Endothelial cell of umbilical vein (primary cell): ENCODE data around the gene ITGA1. TPM values are rescaled to one million over a fixed set of nuclear protein-coding genes. Genes with fewer than 3 reads are reported as not detected.

ENCODE experiments used
- BruUV-seq: library from RNA; stranded (reverse); fragments of 400-500 nt; replicated peaks from 2 replicates; lab custom pipeline; 2021; lab: Mats Ljungman, UMichigan
- CTCF ChIA-PET: fragments of 300-600, 350-600 bp; sonication (Branson Sonifier 250); formaldehyde crosslinking; loops from one replicate; lab custom pipeline; 2021; ENCODE audit warnings: antibody characterized with exemption, inconsistent platforms; lab: Charles Lee
- POLR2A ChIA-PET: fragments of 300-600, 350-600 bp; sonication (Branson Sonifier 250); formaldehyde crosslinking; loops from one replicate; lab custom pipeline; 2021; ENCODE audit warnings: antibody characterized with exemption, inconsistent platforms; lab: Charles Lee
- DNase-seq: peaks from one replicate; pipeline ENCODE4 v3.0.0-alpha.2; 2011; ENCODE audit warnings: low read depth, low spot score
- FAIRE-seq: peaks from 2 replicates; lab custom pipeline; 2011; peaks lifted over from hg19 to GRCh38; lab: Jason Lieb, UNC
- H2AFZ ChIP-seq: 2 replicates; pipeline ENCODE4 v1.6.0; 2012; ENCODE audit warnings: low read depth, low read length, control low read depth, inconsistent platforms
- H3K27ac ChIP-seq: 2 replicates; pipeline ENCODE4 v1.5.1; 2011; ENCODE audit warnings: low read depth, mild to moderate bottlenecking, control low read depth, low read length, moderate library complexity; ENCODE audit not compliant: insufficient read depth
- H3K27me3 ChIP-seq, 2 experiments: 2 replicates each; pipeline versions ENCODE4 v1.6.0 to v1.6.1; 2011; ENCODE audit warnings: low read length in 2 of 2, mixed read lengths in 1 of 2; ENCODE audit not compliant: control insufficient read depth in 2 of 2, insufficient read depth in 2 of 2
- H3K36me3 ChIP-seq, 2 experiments: 2 replicates in 1 of 2; 3 replicates in 1 of 2; pipeline ENCODE4 v1.5.1; 2011; ENCODE audit warnings: low read length in 2 of 2, mild to moderate bottlenecking in 1 of 2, moderate library complexity in 1 of 2; ENCODE audit not compliant: control insufficient read depth in 2 of 2, insufficient read depth in 2 of 2; ENCODE audit errors: extremely low read depth in 1 of 2
- H3K4me1 ChIP-seq: 3 replicates; pipeline ENCODE4 v1.5.1; 2011; ENCODE audit warnings: mild to moderate bottlenecking, low read length; ENCODE audit not compliant: control insufficient read depth, insufficient read depth; ENCODE audit errors: extremely low read depth
- H3K4me2 ChIP-seq: 2 replicates; pipeline ENCODE4 v1.6.1; 2011; ENCODE audit warnings: low read length, control low read depth, mixed read lengths; ENCODE audit not compliant: insufficient read depth
- H3K4me3 ChIP-seq, 3 experiments: fragments of 200-600 bp in 1 of 3; sonication (generic), shearing (Covaris generic) in 1 of 3; replicated peaks in 1 of 3; 2 replicates each; pipeline ENCODE4 v1.5.1; 2011 to 2016; ENCODE audit warnings: control low read depth in 3 of 3, low read length in 3 of 3, mild to moderate bottlenecking in 2 of 3, inconsistent platforms in 1 of 3, low read depth in 1 of 3, moderate library complexity in 1 of 3; ENCODE audit not compliant: insufficient read depth in 1 of 3
- H3K79me2 ChIP-seq: 2 replicates; pipeline ENCODE4 v1.6.0; 2012; ENCODE audit warnings: low read length, inconsistent platforms; ENCODE audit not compliant: control insufficient read depth, insufficient read depth
- H3K9ac ChIP-seq: replicated peaks from 2 replicates; pipeline ENCODE3; 2011; ENCODE audit warnings: low read length, control low read depth; ENCODE audit not compliant: insufficient read depth; ENCODE audit errors: extremely low read depth
- H3K9me1 ChIP-seq: replicated peaks from 3 replicates; pipeline ENCODE4 v1.6.0; 2011; ENCODE audit warnings: mild to moderate bottlenecking, low read length; ENCODE audit not compliant: control insufficient read depth, insufficient read depth; ENCODE audit errors: extremely low read depth
- H3K9me3 ChIP-seq: replicated peaks from 2 replicates; pipeline ENCODE4 v1.5.1; 2012; ENCODE audit warnings: low read length, inconsistent platforms; ENCODE audit not compliant: control insufficient read depth, insufficient read depth
- H4K20me1 ChIP-seq: replicated peaks from 2 replicates; pipeline ENCODE3; 2011; ENCODE audit warnings: mild to moderate bottlenecking, low read length; ENCODE audit not compliant: control insufficient read depth, insufficient read depth; ENCODE audit errors: extremely low read depth
- CTCF ChIP-seq, 2 donors: IDR thresholded peaks; 1 replicate in 1 of 2; 2 replicates in 1 of 2; pipeline ENCODE4 v1.5.1; 2011; ENCODE audit warnings: low read length in 2 of 2, mild to moderate bottlenecking in 2 of 2, moderate library complexity in 2 of 2, control low read depth in 1 of 2, inconsistent platforms in 1 of 2, low read depth in 1 of 2; ENCODE audit not compliant: insufficient read depth in 1 of 2; ENCODE audit errors: extremely low read depth in 1 of 2
- EZH2 ChIP-seq: IDR thresholded peaks from 2 replicates; pipeline ENCODE4 v1.6.1; 2012; ENCODE audit warnings: borderline replicate concordance, low read depth, mild to moderate bottlenecking, moderate library complexity, low read length, inconsistent platforms; ENCODE audit not compliant: severe bottlenecking
- FOS ChIP-seq: IDR thresholded peaks from 2 replicates; pipeline ENCODE4 v1.6.1; 2011; ENCODE audit warnings: mild to moderate bottlenecking, low read length, moderate library complexity, borderline replicate concordance; ENCODE audit not compliant: insufficient read depth
- GATA2 ChIP-seq: IDR thresholded peaks from 2 replicates; pipeline ENCODE4 v1.7.0; 2011; ENCODE audit warnings: low read depth, mild to moderate bottlenecking, moderate library complexity, mixed read lengths, low read length; ENCODE audit not compliant: insufficient read length, insufficient read depth
- JUN ChIP-seq: IDR thresholded peaks from 2 replicates; pipeline ENCODE4 v1.6.1; 2011; ENCODE audit warnings: borderline replicate concordance, low read depth; ENCODE audit not compliant: insufficient read length, insufficient read depth
- MAX ChIP-seq: IDR thresholded peaks from 2 replicates; pipeline ENCODE4 v1.6.1; 2011; ENCODE audit not compliant: insufficient read depth, insufficient read length
- MYC ChIP-seq: IDR thresholded peaks from one replicate; pipeline ENCODE4 v1.6.1; 2011; ENCODE audit warnings: mild to moderate bottlenecking, low read depth, low read length
- POLR2A ChIP-seq: IDR thresholded peaks from 2 replicates; pipeline ENCODE4 v1.6.1; 2012; ENCODE audit warnings: low read depth, mild to moderate bottlenecking, control low read depth, low read length
- POLR2AphosphoS5 ChIP-seq: IDR thresholded peaks from 2 replicates; pipeline ENCODE4 v1.6.1; 2012; ENCODE audit warnings: low read depth, mild to moderate bottlenecking, control low read depth, low read length, moderate library complexity; ENCODE audit not compliant: insufficient read depth
- dilution Hi-C: fragments of 300-500 bp; cut with MboI; formaldehyde crosslinking; loops from one replicate; pipeline ENCODE4 v1.15.0; 2019; ENCODE audit warnings: low sequenced_read_pairs; ENCODE audit not compliant: extremely low pct_ligation_motif_present
- intact Hi-C: fragments of 100-400 bp; cut with micrococcal nuclease; formaldehyde crosslinking; loops from one replicate; pipeline ENCODE4 v1.10.0; 2022
- polyA plus RNA-seq, 4 experiments: library from polyadenylated mRNA; depleted of rRNA in 3 of 4; stranded (reverse) in 3 of 4; unstranded in 1 of 4; fragments of >200 nt; gene quantifications; 2 replicates each; pipeline versions ENCODE4 v1.2.1 to v1.2.3, GENCODE V29; 2011 to 2012; ENCODE audit warnings: missing spikeins in 1 of 4
- total RNA-seq: library from RNA; stranded (reverse); gene quantifications from 2 replicates; pipeline ENCODE4 v1.2.3, GENCODE V29; 2021

The ITGA1 gene
- total and polyA plus RNA-seq, 2 donors (not counting 3 experiments of a cell fraction or from before 2014, with no cell fraction given), result 0.65 to 1.9 TPM

- no peak overlapping the region for H3K9ac ChIP-seq
- DNase-seq (no peak), FAIRE-seq (no peak)
- POLR2A ChIA-PET, result interaction anchor here (0.6 kb wide), 1 partner anchor 40 kb away, joined by 3 read pairs; no protein-coding TSS in a partner anchor
- intact Hi-C loops (no loop called here), dilution Hi-C loops (no loop called here)
- H3K9me1 ChIP-seq, result no peaks in the 10 kb centered on the region
- H3K27me3 ChIP-seq, result no peaks in the 10 kb centered on the region
- peaks cover 2% of the 10 kb centered on the region for H3K79me2 ChIP-seq
- H2AFZ ChIP-seq, result peak overlapping the region; percentile 57
- TF ChIP-seq JUN, result no peak
- TF ChIP-seq FOS, result no peak
- no peak for TF ChIP-seq POLR2A
- no peak for TF ChIP-seq POLR2AphosphoS5
- TF ChIP-seq MAX, result no peak
- no peak for TF ChIP-seq GATA2
- no peak for TF ChIP-seq EZH2
- TF ChIP-seq MYC, result no peak
- TF ChIP-seq CTCF (IDR thresholded peaks at IDR 0.05; ENCODE audit: extremely low read depth in 1 of 2, insufficient read depth in 1 of 2, low read depth in 1 of 2, low read length in 2 of 2), result no peak
- no peaks in the 10 kb centered on the region for H3K9me3 ChIP-seq
- no TSS peak for BruUV-seq
- H4K20me1 ChIP-seq, result no peaks in the 10 kb centered on the region
- no peaks in the 10 kb centered on the region for H3K36me3 ChIP-seq
- H3K4me1 ChIP-seq, result peaks cover 10% of the 10 kb centered on the region
- CTCF ChIA-PET, result interaction anchor here (0.9 to 1.2 kb wide), 2 partner anchors 9 to 117 kb away, joined by 3 to 4 read pairs; no protein-coding TSS in a partner anchor
- no peak overlapping the region for H3K4me3 ChIP-seq
- H3K27ac ChIP-seq, result no peak overlapping the region
- no peak overlapping the region for H3K4me2 ChIP-seq
These were observed 22.2 kb downstream of the ITGA1 start for GRCh38 chr5:52809884-52810283.
